Smooth muscle cell (in vitro differentiated cells): ENCODE results near the gene CCDC171. TPM values are rescaled to one million over a fixed set of nuclear protein-coding genes. Genes with fewer than 3 reads are reported as not detected.

ENCODE experiments used
- DNase-seq: peaks from one replicate; lab custom pipeline; 2025; ENCODE audit not compliant: unreplicated experiment; lab: John Stamatoyannopoulos, UW
- H2AFZ ChIP-seq: fragments of 200-600 bp; sonication (generic); 2 replicates; pipeline ENCODE4 v1.6.0; 2016; ENCODE audit warnings: antibody characterized with exemption, low read depth, mild to moderate bottlenecking
- H3F3A ChIP-seq: fragments of 200-600 bp; sonication (generic); 2 replicates; pipeline ENCODE4 v1.6.0; 2017; ENCODE audit warnings: antibody characterized with exemption, low read depth
- H3K27ac ChIP-seq: fragments of 200-600 bp; sonication (generic); 2 replicates; pipeline ENCODE4 v1.5.1; 2016; ENCODE audit warnings: low read depth, mild to moderate bottlenecking
- H3K27me3 ChIP-seq: fragments of 200-600 bp; sonication (generic); 2 replicates; pipeline ENCODE4 v1.6.1; 2016; ENCODE audit warnings: low read depth, mild to moderate bottlenecking
- H3K36me3 ChIP-seq: fragments of 200-600 bp; sonication (generic); 2 replicates; pipeline ENCODE4 v1.5.1; 2016; ENCODE audit warnings: low read depth
- H3K4me1 ChIP-seq: fragments of 200-600 bp; sonication (generic); 2 replicates; pipeline ENCODE4 v1.5.1; 2016; ENCODE audit warnings: low read depth
- H3K4me2 ChIP-seq: fragments of 200-600 bp; sonication (generic); 2 replicates; pipeline ENCODE4 v1.6.0; 2016; ENCODE audit warnings: mild to moderate bottlenecking
- H3K4me3 ChIP-seq: fragments of 200-600 bp; sonication (generic); 2 replicates; pipeline ENCODE4 v1.5.1; 2016; ENCODE audit warnings: mild to moderate bottlenecking
- H3K79me2 ChIP-seq: fragments of 200-600 bp; sonication (generic); 2 replicates; pipeline ENCODE4 v1.6.0; 2016; ENCODE audit warnings: low read depth, mild to moderate bottlenecking
- H3K9ac ChIP-seq: fragments of 200-600 bp; sonication (generic); 2 replicates; pipeline ENCODE4 v1.6.0; 2016; ENCODE audit warnings: low read depth
- H3K9me3 ChIP-seq: fragments of 200-600 bp; sonication (generic); replicated peaks from 2 replicates; pipeline ENCODE4 v1.5.1; 2016; ENCODE audit warnings: low read depth
- H4K20me1 ChIP-seq: fragments of 200-600 bp; sonication (generic); 2 replicates; pipeline ENCODE4 v1.6.0; 2016; ENCODE audit warnings: low read depth
- CTCF ChIP-seq: fragments of 200-600 bp; sonication (generic); IDR thresholded peaks from 2 replicates; pipeline ENCODE4 v1.5.1; 2017; ENCODE audit warnings: borderline replicate concordance, mild to moderate bottlenecking, antibody characterized with exemption; ENCODE audit not compliant: insufficient read depth, poor library complexity, severe bottlenecking
- WGBS: methylation state at CpG from one replicate; pipeline ENCODE4 v1.1.7; 2016; ENCODE audit warnings: low lambda C conversion rate; 5-methylcytosine and 5-hydroxymethylcytosine counted together
- polyA plus RNA-seq: library from polyadenylated mRNA; unstranded; fragments of >200 nt; fragmentation: Nextera tagmentation; extraction: Ambion mirVana; gene quantifications from 2 replicates; pipeline ENCODE4 v1.2.1, GENCODE V29; 2016
- total RNA-seq: library from RNA; depleted of rRNA; stranded (reverse); fragments of >200 nt; gene quantifications from 2 replicates; pipeline ENCODE4 v1.2.3, GENCODE V29; 2014

Gene CCDC171
- total and polyA plus RNA-seq, 2 experiments from 2014 or later, result 0.46 to 2.3 TPM

- no peak overlapping the region for H3K4me3 ChIP-seq
- H2AFZ ChIP-seq, result no peak overlapping the region
- no peak overlapping the region for H3K9ac ChIP-seq
- H4K20me1 ChIP-seq, result no peaks in the 10 kb centered on the region
- H3K27me3 ChIP-seq, result no peaks in the 10 kb centered on the region
- no peak for DNase-seq
- H3F3A ChIP-seq, result peaks cover 9% of the 10 kb centered on the region
- no peak for TF ChIP-seq CTCF
- no peaks in the 10 kb centered on the region for H3K36me3 ChIP-seq
- H3K4me1 ChIP-seq, result peaks cover 26% of the 10 kb centered on the region
- no peak overlapping the region for H3K27ac ChIP-seq
- H3K9me3 ChIP-seq, result no peaks in the 10 kb centered on the region
- H3K79me2 ChIP-seq, result peaks cover 16% of the 10 kb centered on the region
- 6% methylated on average over 1 of the region's 1 CpG for WGBS
- no peak overlapping the region for H3K4me2 ChIP-seq
Observed at GRCh38 chr9:15513335-15513734, 39.5 kb upstream of the CCDC171 start.

GRCh38 chr9:15519831-15520230, 33.0 kb upstream of the CCDC171 start:
- no peaks in the 10 kb centered on the region for H4K20me1 ChIP-seq
- no peaks in the 10 kb centered on the region for H3K27me3 ChIP-seq
- no peaks in the 10 kb centered on the region for H3K79me2 ChIP-seq
- H3K36me3 ChIP-seq, result no peaks in the 10 kb centered on the region
- no peak overlapping the region for H3K9ac ChIP-seq
- no peak for DNase-seq
- H3K4me1 ChIP-seq, result no peaks in the 10 kb centered on the region
- H3F3A ChIP-seq, result no peaks in the 10 kb centered on the region
- no peak overlapping the region for H3K27ac ChIP-seq
- H3K9me3 ChIP-seq, result no peaks in the 10 kb centered on the region
- H3K4me2 ChIP-seq, result no peak overlapping the region
- TF ChIP-seq CTCF, result no peak
- H2AFZ ChIP-seq, result no peak overlapping the region
- no peak overlapping the region for H3K4me3 ChIP-seq
- WGBS, result 99% methylated on average over 2 of the region's 2 CpGs

- H3K79me2 ChIP-seq, result no peaks in the 10 kb centered on the region
- H2AFZ ChIP-seq, result no peak overlapping the region
- no peaks in the 10 kb centered on the region for H3K9me3 ChIP-seq
- TF ChIP-seq CTCF, result no peak
- no peaks in the 10 kb centered on the region for H3K27me3 ChIP-seq
- no peak for DNase-seq
- no peaks in the 10 kb centered on the region for H3K36me3 ChIP-seq
- H3K4me3 ChIP-seq, result no peak overlapping the region
- no peak overlapping the region for H3K27ac ChIP-seq
- no peak overlapping the region for H3K4me2 ChIP-seq
- 79% methylated on average over 8 of the region's 8 CpGs for WGBS
- no peaks in the 10 kb centered on the region for H4K20me1 ChIP-seq
- H3K9ac ChIP-seq, result no peak overlapping the region
- no peaks in the 10 kb centered on the region for H3F3A ChIP-seq
- no peaks in the 10 kb centered on the region for H3K4me1 ChIP-seq
Observed at GRCh38 chr9:15521254-15521653, 31.6 kb upstream of the CCDC171 start.

- H2AFZ ChIP-seq, result no peak overlapping the region
- no peaks in the 10 kb centered on the region for H3K79me2 ChIP-seq
- DNase-seq, result no peak
- no peaks in the 10 kb centered on the region for H4K20me1 ChIP-seq
- no peak for TF ChIP-seq CTCF
- H3K9ac ChIP-seq, result no peak overlapping the region
- no peaks in the 10 kb centered on the region for H3K4me1 ChIP-seq
- H3K36me3 ChIP-seq, result no peaks in the 10 kb centered on the region
- WGBS, result 94% methylated on average over 3 of the region's 3 CpGs
- H3K4me2 ChIP-seq, result no peak overlapping the region
- no peak overlapping the region for H3K4me3 ChIP-seq
- H3K9me3 ChIP-seq, result no peaks in the 10 kb centered on the region
- H3K27me3 ChIP-seq, result no peaks in the 10 kb centered on the region
- H3K27ac ChIP-seq, result no peak overlapping the region
- no peaks in the 10 kb centered on the region for H3F3A ChIP-seq
Observed at GRCh38 chr9:15522130-15522755, 30.6 kb upstream of the CCDC171 start.
